Measurements from ENCODE around the gene NGDN.

Gene NGDN

GRCh38 chr14:23523229-23524016, 53.9 kb downstream of the NGDN start:
- DNase-seq: no peak

GRCh38 chr14:23524954-23525353, 55.5 kb downstream of the NGDN start:
- DNase-seq: no peak

GRCh38 chr14:23525611-23526010, 56.1 kb downstream of the NGDN start:
- DNase-seq: no peak

All from CD4-positive, alpha-beta T cell treated with Interleukin-12 subunit alpha and Interleukin-12 subunit beta, for 1 hour (primary cell).